Dermis blood vessel endothelial cell (primary cell): Measurements from ENCODE around the gene LY6G6C. TPM values are rescaled to one million over a fixed set of nuclear protein-coding genes. Genes with fewer than 3 reads are reported as not detected.

ENCODE experiments used
- DNase-seq: peaks from one replicate; pipeline ENCODE4 v3.0.0; 2010
- total RNA-seq: library from RNA; depleted of rRNA; stranded (reverse); fragments of >200 nt; gene quantifications from 2 replicates; pipeline ENCODE4 v1.2.3, GENCODE V29; 2014

LY6G6C gene
- total RNA-seq = not detected in 2 replicates

- DNase-seq = no peak
These were observed at the start of gene LY6G6C for GRCh38 chr6:31721351-31722020. Gene LY6G6C (minus strand): TSS chr6:31721746. CDS start chr6:31721679, 67 bp downstream.

- no peak for DNase-seq
These were observed 49.3 kb upstream of the LY6G6C start for GRCh38 chr6:31770860-31771259.

GRCh38 chr6:31769684-31770371 lies 48.3 kb upstream of the LY6G6C start:
- peak; percentile 84 for DNase-seq

GRCh38 chr6:31768363-31769257 lies 47.1 kb upstream of the LY6G6C start:
- peak; percentile 41 for DNase-seq

GRCh38 chr6:31767096-31767645 lies 45.6 kb upstream of the LY6G6C start:
- DNase-seq = no peak

GRCh38 chr6:31765910-31766794 lies 44.6 kb upstream of the LY6G6C start:
- DNase-seq = peak; percentile 54

GRCh38 chr6:31765559-31765909 lies 44.0 kb upstream of the LY6G6C start:
- DNase-seq = no peak

- DNase-seq = no peak
These were observed 42.7 kb upstream of the LY6G6C start for GRCh38 chr6:31764198-31764597.

- DNase-seq = peak; percentile 86
These were observed 42.0 kb upstream of the LY6G6C start for GRCh38 chr6:31763619-31763940.

- DNase-seq = no peak
These were observed 41.5 kb upstream of the LY6G6C start for GRCh38 chr6:31762878-31763618.

- DNase-seq = no peak
These were observed 40.8 kb upstream of the LY6G6C start, which contains the start of gene SAPCD1 for GRCh38 chr6:31762356-31762755. Gene SAPCD1 (plus strand): TSS chr6:31762656. CDS start chr6:31763055, 399 bp downstream.

- no peak for DNase-seq
These were observed 39.8 kb upstream of the LY6G6C start for GRCh38 chr6:31761343-31761742.

- DNase-seq = no peak
These were observed 39.2 kb upstream of the LY6G6C start for GRCh38 chr6:31760790-31761189.

GRCh38 chr6:31758281-31758680 lies 36.7 kb upstream of the LY6G6C start:
- DNase-seq = no peak

- no peak for DNase-seq
These were observed 31.3 kb upstream of the LY6G6C start for GRCh38 chr6:31752739-31753319.

GRCh38 chr6:31750411-31751022 lies 29.0 kb upstream of the LY6G6C start:
- DNase-seq = no peak

GRCh38 chr6:31749301-31750036 lies 27.9 kb upstream of the LY6G6C start:
- no peak for DNase-seq

GRCh38 chr6:31744422-31744821 lies 22.9 kb upstream of the LY6G6C start:
- DNase-seq = no peak

- no peak for DNase-seq
These were observed 21.3 kb upstream of the LY6G6C start for GRCh38 chr6:31742894-31743293.

GRCh38 chr6:31741815-31742214 lies 20.3 kb upstream of the LY6G6C start:
- no peak for DNase-seq
